ENCODE data around the gene PKD2. TPM values are rescaled to one million over a fixed set of nuclear protein-coding genes. Genes with fewer than 3 reads are reported as not detected.

Gene PKD2
- total RNA-seq, 1 donor = 161 TPM

DNA sequence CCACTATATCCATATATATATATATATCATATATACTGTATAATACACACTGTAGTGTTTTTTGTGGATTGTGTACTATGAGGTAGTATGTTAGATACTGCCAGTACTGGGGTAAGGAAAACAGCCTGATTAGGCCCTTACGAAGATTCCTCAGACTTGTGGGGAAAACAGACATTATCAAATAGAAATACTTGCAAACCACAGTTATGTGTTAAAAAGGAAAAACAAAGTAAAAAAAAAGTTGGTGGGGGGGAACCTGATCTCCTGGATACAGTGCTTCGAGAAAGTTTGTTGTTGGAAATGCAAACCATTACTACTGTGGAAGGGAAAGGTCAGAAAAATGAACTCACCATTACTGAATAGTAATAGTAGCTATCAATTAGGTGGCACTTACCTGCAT lies 53.0 kb downstream of the PKD2 start:
- TF ChIP-seq, protein P1, sequence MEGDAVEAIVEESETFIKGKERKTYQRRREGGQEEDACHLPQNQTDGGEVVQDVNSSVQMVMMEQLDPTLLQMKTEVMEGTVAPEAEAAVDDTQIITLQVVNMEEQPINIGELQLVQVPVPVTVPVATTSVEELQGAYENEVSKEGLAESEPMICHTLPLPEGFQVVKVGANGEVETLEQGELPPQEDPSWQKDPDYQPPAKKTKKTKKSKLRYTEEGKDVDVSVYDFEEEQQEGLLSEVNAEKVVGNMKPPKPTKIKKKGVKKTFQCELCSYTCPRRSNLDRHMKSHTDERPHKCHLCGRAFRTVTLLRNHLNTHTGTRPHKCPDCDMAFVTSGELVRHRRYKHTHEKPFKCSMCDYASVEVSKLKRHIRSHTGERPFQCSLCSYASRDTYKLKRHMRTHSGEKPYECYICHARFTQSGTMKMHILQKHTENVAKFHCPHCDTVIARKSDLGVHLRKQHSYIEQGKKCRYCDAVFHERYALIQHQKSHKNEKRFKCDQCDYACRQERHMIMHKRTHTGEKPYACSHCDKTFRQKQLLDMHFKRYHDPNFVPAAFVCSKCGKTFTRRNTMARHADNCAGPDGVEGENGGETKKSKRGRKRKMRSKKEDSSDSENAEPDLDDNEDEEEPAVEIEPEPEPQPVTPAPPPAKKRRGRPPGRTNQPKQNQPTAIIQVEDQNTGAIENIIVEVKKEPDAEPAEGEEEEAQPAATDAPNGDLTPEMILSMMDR (IDR thresholded peaks at IDR 0.05; ENCODE audit: insufficient read depth, low read depth, low read length) = no peak
- no peak for DNase-seq (ENCODE audit: low read depth)
- H3K4me3 ChIP-seq (ENCODE audit: low read depth, low read length) = no peak overlapping the region

DNA sequence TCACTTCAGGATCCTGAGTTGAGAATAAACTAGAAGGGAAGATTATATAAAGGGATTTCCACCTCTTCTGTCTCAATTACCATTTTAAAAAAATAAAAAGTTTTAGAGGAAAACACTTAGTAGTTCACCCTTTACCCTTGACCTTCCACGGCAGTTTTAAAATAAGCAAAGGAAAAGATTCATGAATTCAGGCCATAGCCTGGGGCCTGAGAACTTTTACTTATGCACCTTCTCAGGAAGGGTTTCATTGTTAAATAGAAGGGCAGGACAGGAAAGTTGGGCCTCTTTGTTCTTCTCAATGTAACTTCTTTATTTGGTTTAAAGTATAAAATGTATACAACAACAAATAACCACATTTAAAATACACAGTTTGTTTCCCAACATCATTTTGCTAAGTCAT lies 54.9 kb downstream of the PKD2 start:
- TF ChIP-seq, protein P1 (IDR thresholded peaks at IDR 0.05; ENCODE audit: insufficient read depth, low read depth, low read length) = no peak
- DNase-seq (ENCODE audit: low read depth) = no peak
- H3K4me3 ChIP-seq (ENCODE audit: low read depth, low read length) = no peak overlapping the region

DNA sequence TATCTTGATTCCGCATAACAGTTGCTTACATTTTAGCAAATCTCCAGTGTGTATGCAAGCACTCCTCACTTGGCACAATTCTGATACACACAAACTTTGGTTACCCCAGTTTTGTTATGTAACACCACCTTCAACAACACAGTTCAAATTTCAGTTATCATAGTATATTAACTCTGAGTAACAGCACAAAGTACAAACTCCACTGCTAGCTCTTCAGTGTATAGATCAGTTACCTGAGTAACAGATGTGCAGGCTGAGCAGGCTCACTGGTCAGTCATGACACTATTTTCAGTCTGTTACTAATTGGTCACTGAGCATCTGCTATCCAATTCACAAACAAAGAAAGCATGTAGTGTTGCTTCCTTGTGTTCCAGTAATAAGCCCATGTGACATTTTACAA lies 55.4 kb downstream of the PKD2 start:
- no peak for DNase-seq (ENCODE audit: low read depth)
- TF ChIP-seq, protein P1 (IDR thresholded peaks at IDR 0.05; ENCODE audit: insufficient read depth, low read depth, low read length) = no peak

DNA sequence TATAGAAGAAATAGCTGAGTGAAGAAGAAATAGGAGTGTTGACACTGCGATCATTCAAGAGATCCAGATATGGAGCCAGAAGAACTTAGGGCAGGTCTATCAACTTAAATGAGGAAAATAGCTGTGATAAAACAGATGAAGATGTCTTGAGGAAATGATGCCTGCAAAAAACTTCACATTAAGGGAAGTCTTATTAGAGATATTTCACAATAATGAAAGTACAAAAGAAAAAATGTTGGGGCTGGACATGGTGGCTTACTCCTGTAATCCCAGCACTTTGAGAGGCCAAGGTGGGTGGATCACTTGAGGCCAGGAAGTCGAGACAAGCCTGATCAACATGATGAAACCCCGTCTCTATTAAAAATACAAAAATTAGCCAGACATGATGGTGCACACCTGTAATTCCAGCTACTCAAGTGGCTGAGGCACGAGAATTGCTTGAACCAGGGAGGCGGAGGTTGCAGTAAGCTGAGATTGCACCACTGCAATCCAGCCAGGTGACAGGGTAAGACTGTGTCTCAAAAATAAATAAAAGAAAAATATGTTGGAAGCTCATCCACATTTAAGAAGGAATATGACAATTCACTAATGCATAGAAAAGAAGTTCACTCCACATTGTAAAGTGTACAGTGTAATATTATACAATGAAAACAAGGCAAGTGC lies 56.3 kb downstream of the PKD2 start:
- TF ChIP-seq, protein P1 (IDR thresholded peaks at IDR 0.05; ENCODE audit: insufficient read depth, low read depth, low read length) = no peak
- DNase-seq (ENCODE audit: low read depth) = no peak
- no peak overlapping the region for H3K4me3 ChIP-seq (ENCODE audit: low read depth, low read length)

More for the DNA sequence above, 55.4 kb downstream of the PKD2 start:
- H3K4me3 ChIP-seq (ENCODE audit: low read depth, low read length) = no peak overlapping the region

DNA sequence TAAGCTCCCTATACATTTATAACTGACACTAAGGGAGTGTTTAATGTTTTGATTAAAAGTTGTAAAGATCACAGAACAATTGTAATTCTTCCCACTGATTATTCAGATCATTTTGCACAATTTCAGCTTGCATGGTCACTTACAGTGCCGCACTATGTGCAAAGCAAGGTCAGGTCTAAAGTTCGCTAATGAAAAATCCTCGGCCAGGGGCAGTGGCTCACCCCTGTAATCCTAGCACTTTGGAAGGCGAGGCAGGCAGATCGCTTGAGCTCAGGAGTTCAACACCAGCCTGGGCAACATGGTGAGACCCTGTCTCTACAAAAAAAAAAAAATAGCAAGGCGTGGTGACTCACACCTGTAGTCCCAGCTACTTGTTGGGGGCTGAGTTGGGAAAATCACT lies 57.0 kb downstream of the PKD2 start:
- no peak for DNase-seq (ENCODE audit: low read depth)
- TF ChIP-seq, protein P1 (IDR thresholded peaks at IDR 0.05; ENCODE audit: insufficient read depth, low read depth, low read length) = no peak
- H3K4me3 ChIP-seq (ENCODE audit: low read depth, low read length) = no peak overlapping the region

DNA sequence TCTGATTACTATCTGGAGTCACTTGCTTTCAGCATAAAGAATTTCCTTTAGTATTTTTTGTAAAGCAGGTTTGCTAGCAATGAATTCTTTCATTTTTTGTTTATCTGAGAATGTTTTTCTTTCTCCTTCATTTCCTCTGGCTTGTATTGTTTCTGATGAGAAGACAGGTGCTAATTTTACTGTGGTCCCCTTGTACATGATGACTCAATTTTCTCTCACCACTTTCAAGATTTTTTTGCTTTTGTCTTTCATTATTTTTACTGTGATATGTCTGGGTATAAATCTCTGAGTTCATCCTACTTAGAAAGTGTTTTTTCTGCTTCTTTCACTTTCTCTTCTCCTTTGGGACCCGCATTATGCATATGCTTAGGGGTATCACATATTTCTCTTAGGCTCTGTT lies 62.6 kb downstream of the PKD2 start:
- no peak overlapping the region for H3K4me3 ChIP-seq (ENCODE audit: low read depth, low read length)
- TF ChIP-seq, protein P1 (IDR thresholded peaks at IDR 0.05; ENCODE audit: insufficient read depth, low read depth, low read length) = no peak
- no peak for DNase-seq (ENCODE audit: low read depth)

DNA sequence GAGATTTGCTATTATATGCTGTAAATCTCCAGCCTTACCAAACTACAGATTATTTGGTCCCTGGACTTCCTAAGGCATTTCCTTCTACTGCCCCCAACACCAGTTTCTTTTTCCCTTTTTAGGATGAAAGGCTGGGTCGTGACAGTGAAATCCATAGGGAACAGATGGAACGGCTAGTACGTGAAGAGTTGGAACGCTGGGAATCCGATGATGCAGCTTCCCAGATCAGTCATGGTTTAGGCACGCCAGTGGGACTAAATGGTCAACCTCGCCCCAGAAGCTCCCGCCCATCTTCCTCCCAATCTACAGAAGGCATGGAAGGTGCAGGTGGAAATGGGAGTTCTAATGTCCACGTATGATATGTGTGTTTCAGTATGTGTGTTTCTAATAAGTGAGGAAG lies 67.9 kb downstream of the PKD2 start:
- peak; percentile 15 for DNase-seq (ENCODE audit: low read depth)
- TF ChIP-seq, protein P1 (IDR thresholded peaks at IDR 0.05; ENCODE audit: insufficient read depth, low read depth, low read length) = no peak
- no peak overlapping the region for H3K4me3 ChIP-seq (ENCODE audit: low read depth, low read length)

Data from fibroblast of villous mesenchyme (primary cell).